Measurements from ENCODE around the gene MICU1. TPM values are rescaled to one million over a fixed set of nuclear protein-coding genes. Genes with fewer than 3 reads are reported as not detected.
"Not testable (repeated sequence)": the region's sequence is repeated elsewhere in the genome, so short reads cannot be mapped to it uniquely, and the experiment has no call there.

MICU1 gene
- 41.9 and 44.7 TPM in 2 replicates for total RNA-seq (2014; rRNA removed; shearing (Covaris generic))

GRCh38 chr10:72625608-72626443 lies at the start of gene MICU1:
TSS of gene MICU1 (minus strand) at chr10:72626079. CDS start at chr10:72566793, 59,286 bp downstream.
- peak; percentile 97 to 98 for DNase-seq
- 0 out of 2 replicates have a peak, but pooled peaks cover 3% of the 10 kb centered on the region for H3K4me1 ChIP-seq
- no peaks in the 10 kb centered on the region for H3K27me3 ChIP-seq
- H3K27ac ChIP-seq = peak within 1 kb of the TSS; percentile 82
- no peaks in the 10 kb centered on the region for H3K36me3 ChIP-seq
- H3K9me3 ChIP-seq (replicated peaks) = no peaks in the 10 kb centered on the region
- H3K4me3 ChIP-seq = peak within 1 kb of the TSS; percentile 89

- not testable (repeated sequence) for H3K36me3 ChIP-seq
These were observed 48.3 kb upstream of the MICU1 start for GRCh38 chr10:72674174-72674573.

GRCh38 chr10:72673280-72673679 lies 47.4 kb upstream of the MICU1 start:
- peaks cover 6% of the 10 kb centered on the region for H3K9me3 ChIP-seq (replicated peaks)
- no peak overlapping the region for H3K4me3 ChIP-seq
- no peaks in the 10 kb centered on the region for H3K27me3 ChIP-seq
- H3K27ac ChIP-seq = no peak overlapping the region
- DNase-seq = no peak
- H3K36me3 ChIP-seq = no peaks in the 10 kb centered on the region
- peaks cover 6% of the 10 kb centered on the region; the same call in 1 of the 2 replicates for H3K4me1 ChIP-seq

More at GRCh38 chr10:72674174-72674573, 48.3 kb upstream of the MICU1 start:
- not testable (repeated sequence) for H3K4me1 ChIP-seq; DNase-seq; H3K27me3 ChIP-seq; H3K27ac ChIP-seq; H3K9me3 ChIP-seq (replicated peaks); H3K4me3 ChIP-seq

GRCh38 chr10:72667207-72667864 lies 41.5 kb upstream of the MICU1 start:
- no peaks in the 10 kb centered on the region for H3K9me3 ChIP-seq (replicated peaks)
- no peaks in the 10 kb centered on the region for H3K36me3 ChIP-seq
- no peaks in the 10 kb centered on the region for H3K27me3 ChIP-seq
- H3K4me3 ChIP-seq = no peak overlapping the region
- H3K4me1 ChIP-seq = no peaks in the 10 kb centered on the region
- DNase-seq = no peak
- H3K27ac ChIP-seq = no peak overlapping the region

- H3K4me3 ChIP-seq = no peak overlapping the region
- no peak for DNase-seq
These were observed 40.0 kb upstream of the MICU1 start for GRCh38 chr10:72665925-72666324.

DNA sequence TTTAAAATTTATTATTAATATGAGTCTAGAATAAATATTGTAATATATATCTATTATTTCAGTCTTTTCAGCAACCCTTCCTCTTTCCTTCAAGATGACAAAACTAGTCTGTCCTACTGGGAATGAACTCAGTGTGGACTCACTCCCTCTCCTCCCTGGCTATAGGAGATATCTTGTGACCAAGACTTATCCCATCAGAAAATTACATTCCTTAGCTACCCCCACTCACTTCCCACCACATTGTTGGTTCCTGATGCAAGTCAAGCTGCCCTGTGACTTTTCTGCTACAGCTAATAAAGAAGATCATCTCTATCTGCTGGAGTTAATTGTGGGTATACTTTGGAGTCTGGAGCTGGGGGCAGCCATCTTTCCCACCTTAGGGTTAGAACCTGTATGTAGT lies 38.1 kb upstream of the MICU1 start:
- DNase-seq = no peak
- Histone ChIP-seq H3K4me1 (no peaks in the 10 kb centered on the region; the same call in 1 of the 2 replicates), H3K36me3 (no peaks in the 10 kb centered on the region), H3K4me3 (no peak overlapping the region), H3K9me3 (replicated peaks) (no peaks in the 10 kb centered on the region), H3K27me3 (no peaks in the 10 kb centered on the region), H3K27ac (no peak overlapping the region)

More at GRCh38 chr10:72665925-72666324, 40.0 kb upstream of the MICU1 start:
- Histone ChIP-seq H3K4me1 (no peaks in the 10 kb centered on the region), H3K27ac (no peak overlapping the region), H3K9me3 (replicated peaks) (no peaks in the 10 kb centered on the region), H3K36me3 (no peaks in the 10 kb centered on the region), H3K27me3 (no peaks in the 10 kb centered on the region)

DNA sequence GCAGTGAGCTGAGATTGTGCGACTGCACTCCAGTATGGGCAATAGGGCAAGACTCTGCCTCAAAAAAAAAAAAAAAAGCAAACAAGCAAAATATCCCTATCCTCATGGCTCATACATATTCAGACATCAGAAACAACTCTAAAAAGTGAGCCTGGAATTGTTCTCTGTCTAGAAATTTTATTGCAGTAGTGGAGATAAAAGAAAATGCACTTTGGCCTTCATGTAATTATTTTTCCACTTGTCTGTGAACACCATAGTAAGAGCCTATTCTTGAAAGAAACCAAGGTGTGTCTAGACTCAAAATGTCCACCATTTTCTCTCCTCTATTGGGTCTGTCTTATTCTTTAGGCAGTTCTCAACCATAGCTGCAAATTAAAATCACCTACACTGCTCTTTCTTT lies 35.6 kb upstream of the MICU1 start:
- no peak for DNase-seq
- no peak overlapping the region for H3K27ac ChIP-seq
- no peaks in the 10 kb centered on the region; the same call in 1 of the 2 replicates for H3K4me1 ChIP-seq
- no peaks in the 10 kb centered on the region for H3K27me3 ChIP-seq
- H3K9me3 ChIP-seq (replicated peaks) = no peaks in the 10 kb centered on the region
- H3K4me3 ChIP-seq = no peak overlapping the region
- H3K36me3 ChIP-seq = no peaks in the 10 kb centered on the region

DNA sequence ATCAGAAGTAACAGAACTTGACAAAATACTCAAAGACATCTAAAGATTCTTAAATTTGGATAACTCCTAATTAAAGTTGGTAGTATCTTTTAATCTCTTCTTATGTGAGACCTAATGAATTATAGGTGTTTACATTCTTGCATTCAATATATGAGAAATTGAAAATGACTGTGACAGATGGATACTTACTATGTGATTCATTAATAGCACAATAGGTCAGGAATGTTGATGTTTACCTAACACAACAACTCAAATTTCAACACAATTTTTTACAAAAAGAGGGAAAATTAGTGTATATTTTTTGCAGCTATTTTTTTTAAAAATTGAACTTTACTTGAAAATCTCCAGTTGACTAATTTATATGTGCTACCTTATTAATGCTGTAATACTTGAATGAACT lies 34.3 kb upstream of the MICU1 start:
- Histone ChIP-seq H3K4me1 (no peaks in the 10 kb centered on the region; the same call in 1 of the 2 replicates), H3K36me3 (no peaks in the 10 kb centered on the region), H3K4me3 (no peak overlapping the region), H3K9me3 (replicated peaks) (no peaks in the 10 kb centered on the region), H3K27ac (no peak overlapping the region), H3K27me3 (no peaks in the 10 kb centered on the region)
- DNase-seq = no peak

- no peaks in the 10 kb centered on the region for H3K36me3 ChIP-seq
- no peaks in the 10 kb centered on the region for H3K27me3 ChIP-seq
- H3K9me3 ChIP-seq (replicated peaks) = no peaks in the 10 kb centered on the region
- H3K4me1 ChIP-seq = no peaks in the 10 kb centered on the region; the same call in 1 of the 2 replicates
- no peak for DNase-seq
- no peak overlapping the region for H3K4me3 ChIP-seq
- no peak overlapping the region for H3K27ac ChIP-seq
These were observed 33.8 kb upstream of the MICU1 start for GRCh38 chr10:72659694-72660093.

DNA sequence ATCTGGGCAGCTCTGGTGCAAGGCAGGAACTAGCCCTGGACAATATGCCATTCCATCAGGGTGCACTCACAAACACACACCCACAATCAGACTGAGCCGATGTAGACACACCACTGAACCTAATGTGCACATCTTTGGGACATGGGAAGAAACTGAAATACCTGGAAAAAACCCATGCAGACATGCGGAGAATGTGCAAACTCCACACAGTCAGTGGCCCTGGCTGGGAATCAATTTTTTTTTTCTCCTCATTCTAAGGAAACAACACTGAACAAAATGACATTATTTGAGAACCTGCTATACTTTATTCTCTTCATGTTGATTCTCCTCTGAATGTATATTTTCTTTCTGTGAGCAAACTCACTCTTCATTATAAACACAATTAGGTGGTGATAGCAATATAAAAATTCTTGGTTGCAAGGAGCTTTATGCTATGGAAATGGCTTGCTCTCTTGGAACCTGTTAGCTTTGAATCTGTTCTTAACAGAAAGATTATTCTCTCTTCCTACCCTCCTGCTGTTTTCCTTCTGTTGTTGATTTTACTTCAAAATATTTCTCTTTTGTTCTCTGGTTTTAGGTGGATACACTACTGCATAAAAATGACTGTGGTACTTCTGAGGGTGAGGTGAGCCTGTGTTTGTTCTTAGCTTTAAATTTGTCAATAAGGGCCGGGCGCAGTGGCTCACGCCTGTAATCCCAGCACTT lies 33.0 kb upstream of the MICU1 start:
- H3K4me3 ChIP-seq = no peak overlapping the region
- no peaks in the 10 kb centered on the region; the same call in 1 of the 2 replicates for H3K4me1 ChIP-seq
- no peak overlapping the region for H3K27ac ChIP-seq
- H3K9me3 ChIP-seq (replicated peaks) = no peaks in the 10 kb centered on the region
- H3K36me3 ChIP-seq = no peaks in the 10 kb centered on the region
- no peak for DNase-seq
- H3K27me3 ChIP-seq = no peaks in the 10 kb centered on the region

GRCh38 chr10:72654720-72655119 lies 28.8 kb upstream of the MICU1 start:
- no peaks in the 10 kb centered on the region for H3K4me1 ChIP-seq
- H3K9me3 ChIP-seq (replicated peaks) = no peaks in the 10 kb centered on the region
- H3K36me3 ChIP-seq = no peaks in the 10 kb centered on the region
- DNase-seq = no peak
- no peak overlapping the region for H3K27ac ChIP-seq
- H3K4me3 ChIP-seq = no peak overlapping the region
- H3K27me3 ChIP-seq = no peaks in the 10 kb centered on the region

DNA sequence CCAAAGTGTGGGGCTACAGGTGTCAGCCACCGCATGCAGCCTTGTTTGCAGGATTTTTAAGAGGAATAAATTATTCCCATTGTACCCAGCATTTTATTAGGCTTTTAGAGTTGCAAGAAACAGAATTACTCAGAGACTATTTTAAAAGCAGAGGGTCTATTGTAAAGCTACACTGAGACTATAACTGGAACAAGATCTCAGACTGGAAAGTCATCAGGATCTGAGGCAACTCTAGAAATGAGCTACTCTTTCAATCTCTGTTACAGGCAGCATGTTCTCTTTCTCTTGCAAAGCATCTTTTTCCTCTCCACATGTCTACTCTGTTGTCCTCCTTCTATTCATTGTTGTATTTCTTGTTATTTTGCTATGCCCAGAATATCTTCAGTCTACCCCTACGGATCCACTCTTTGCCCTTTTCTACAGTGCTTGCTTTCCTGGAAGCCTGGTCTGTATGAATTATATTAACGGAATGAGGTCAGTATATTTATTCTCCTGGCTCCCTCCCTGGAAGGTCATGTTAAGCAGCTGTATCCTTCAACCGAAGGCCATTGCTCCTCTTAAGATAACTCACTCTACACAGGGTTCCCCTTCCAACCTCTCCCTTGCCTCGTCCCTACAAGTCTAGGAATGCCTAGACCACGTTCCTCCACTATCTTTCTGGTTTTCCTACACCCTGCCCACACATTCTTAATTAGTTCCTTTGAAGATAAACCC lies 27.7 kb upstream of the MICU1 start:
- H3K4me1 ChIP-seq = no peaks in the 10 kb centered on the region
- no peak overlapping the region for H3K27ac ChIP-seq
- H3K9me3 ChIP-seq (replicated peaks) = no peaks in the 10 kb centered on the region
- no peaks in the 10 kb centered on the region for H3K27me3 ChIP-seq
- no peak for DNase-seq
- H3K36me3 ChIP-seq = no peaks in the 10 kb centered on the region
- no peak overlapping the region for H3K4me3 ChIP-seq

- Histone ChIP-seq H3K4me1 (no peaks in the 10 kb centered on the region), H3K27ac (no peak overlapping the region), H3K27me3 (no peaks in the 10 kb centered on the region), H3K9me3 (replicated peaks) (no peaks in the 10 kb centered on the region), H3K36me3 (no peaks in the 10 kb centered on the region), H3K4me3 (no peak overlapping the region)
- DNase-seq = no peak
These were observed 23.4 kb upstream of the MICU1 start for GRCh38 chr10:72649291-72649690.

GRCh38 chr10:72648301-72648700 lies 22.4 kb upstream of the MICU1 start:
- no peaks in the 10 kb centered on the region for H3K9me3 ChIP-seq (replicated peaks)
- H3K27me3 ChIP-seq = no peaks in the 10 kb centered on the region
- DNase-seq = no peak
- H3K4me1 ChIP-seq = no peaks in the 10 kb centered on the region
- H3K27ac ChIP-seq = no peak overlapping the region
- H3K36me3 ChIP-seq = no peaks in the 10 kb centered on the region
- H3K4me3 ChIP-seq = no peak overlapping the region

All from SJCRH30 (cell line).